ENCODE results near the gene SAP30BP. TPM values are rescaled to one million over a fixed set of nuclear protein-coding genes. Genes with fewer than 3 reads are reported as not detected.
A peak's percentile ranks its signal among the peaks of the same experiment; 100 is the strongest.

SAP30BP gene
- total RNA-seq, result 10 to 100 TPM; 50.3 to 81.3 (median 77.6) TPM

DNA sequence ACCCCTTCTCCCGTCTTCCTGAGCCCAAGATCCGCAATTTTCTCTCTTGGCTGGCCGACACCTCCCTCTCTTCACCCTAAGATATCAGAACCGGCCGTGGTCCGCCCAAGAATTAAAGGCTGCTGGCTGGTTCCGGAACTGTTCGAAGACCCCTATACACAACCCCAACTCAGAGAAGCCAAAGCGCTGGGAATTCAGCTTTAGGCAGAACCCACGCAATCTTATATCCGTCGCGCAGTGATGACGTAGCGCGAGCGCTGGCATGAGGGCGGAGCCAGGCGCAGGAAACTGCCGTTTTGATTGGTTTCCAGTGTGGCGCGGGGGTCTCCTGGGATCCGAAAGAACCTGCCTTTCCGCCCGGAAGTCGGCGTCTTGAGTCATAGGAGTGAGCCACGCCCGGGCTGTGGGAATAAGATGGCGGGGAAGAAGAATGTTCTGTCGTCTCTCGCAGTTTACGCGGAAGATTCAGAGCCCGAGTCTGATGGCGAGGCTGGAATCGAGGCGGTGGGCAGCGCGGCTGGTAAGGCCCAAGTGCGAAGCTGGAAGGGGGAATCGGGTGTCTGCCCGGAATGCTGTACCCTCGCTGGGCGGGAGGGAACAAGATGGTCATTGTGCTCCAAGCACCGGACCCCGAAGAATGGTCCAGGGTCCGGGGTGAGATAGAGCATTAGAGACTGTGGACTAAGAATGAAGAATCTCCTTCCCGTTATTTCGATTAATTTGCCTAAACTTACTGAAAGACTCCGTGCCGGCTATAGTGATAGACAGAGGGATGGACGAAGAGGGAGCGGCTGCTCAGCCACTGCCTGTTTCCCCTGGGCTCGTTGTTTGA, at the start of gene SAP30BP, which contains the start of gene RECQL5:
Gene SAP30BP (plus strand): TSS at position 380 of the 832 bp plus-strand sequence. CDS start 35 bp downstream, at position 415.
Gene RECQL5 (minus strand): TSS at position 196 of the 832 bp plus-strand sequence. CDS start 597 bp downstream, outside the sequence.
- Histone ChIP-seq H3K27ac (replicated peaks in 1 of 4) (peak within 1 kb of the TSS; percentile 81 to 94 (median 93)), H3K4me3 (peak within 1 kb of the TSS; percentile 82 to 98 (median 90)), H3K4me1 (peaks cover 21 to 55% (median 41%) of the 10 kb centered on the region in 4 donors), H3K9me3 (no peaks in the 10 kb centered on the region), H3K27me3 (no peaks in the 10 kb centered on the region), H3K36me3 (peaks cover 19 to 60% (median 45%) of the 10 kb centered on the region in 4 donors)
- intact Hi-C loops (cut with DNase I), result no loop called here
- TF ChIP-seq POLR2A (IDR thresholded peaks at IDR 0.05; ENCODE audit: low read depth) (peak; percentile 47), EP300 (IDR thresholded peaks at IDR 0.05) (no peak), CTCF (IDR thresholded peaks at IDR 0.05) (peak in 1 of 3 experiments; percentile 31), POLR2AphosphoS5 (IDR thresholded peaks at IDR 0.05) (peak; percentile 94 to 96)
- DNase-seq (ENCODE audit: extremely low spot score), result peak; percentile 100
- WGBS, result under 1% methylated on average over 53 of the region's 55 CpGs

DNA sequence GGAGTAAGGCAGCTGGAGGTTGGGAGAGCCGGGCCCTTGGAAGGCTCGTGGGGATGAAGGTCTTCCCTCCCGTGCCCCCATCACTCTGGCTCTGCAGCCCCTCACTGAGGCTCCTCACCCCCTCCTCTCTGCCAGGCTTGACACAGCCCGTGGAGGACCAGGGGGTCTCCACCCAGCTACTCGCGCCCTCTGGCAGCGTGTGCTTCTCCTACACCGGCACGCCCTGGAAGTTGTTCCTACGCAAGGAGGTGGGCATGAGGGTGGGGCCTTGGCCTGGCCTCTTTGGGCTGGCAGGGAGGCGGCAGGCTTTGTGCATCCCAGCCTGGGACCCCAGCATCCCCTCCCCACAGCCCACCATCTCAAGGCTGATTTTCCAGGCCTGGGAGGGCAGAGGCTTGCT, 49.5 kb upstream of the SAP30BP start:
- DNase-seq (ENCODE audit: extremely low spot score), result no peak
- no peak for TF ChIP-seq CTCF (IDR thresholded peaks at IDR 0.05)
- no peak for TF ChIP-seq POLR2AphosphoS5 (IDR thresholded peaks at IDR 0.05)
- no peak for TF ChIP-seq POLR2A (IDR thresholded peaks at IDR 0.05; ENCODE audit: low read depth)
- TF ChIP-seq EP300 (IDR thresholded peaks at IDR 0.05), result no peak
- WGBS, result 87% methylated on average over 11 of the region's 11 CpGs
- Histone ChIP-seq H3K27me3 (no peaks in the 10 kb centered on the region), H3K36me3 (peaks cover 4 to 100% (median 97%) of the 10 kb centered on the region in 4 donors), H3K4me1 (no peaks in the 10 kb centered on the region), H3K9me3 (no peaks in the 10 kb centered on the region), H3K27ac (replicated peaks in 1 of 4) (no peak overlapping the region), H3K4me3 (no peak overlapping the region)
- intact Hi-C loops (cut with DNase I), result no loop called here

DNA sequence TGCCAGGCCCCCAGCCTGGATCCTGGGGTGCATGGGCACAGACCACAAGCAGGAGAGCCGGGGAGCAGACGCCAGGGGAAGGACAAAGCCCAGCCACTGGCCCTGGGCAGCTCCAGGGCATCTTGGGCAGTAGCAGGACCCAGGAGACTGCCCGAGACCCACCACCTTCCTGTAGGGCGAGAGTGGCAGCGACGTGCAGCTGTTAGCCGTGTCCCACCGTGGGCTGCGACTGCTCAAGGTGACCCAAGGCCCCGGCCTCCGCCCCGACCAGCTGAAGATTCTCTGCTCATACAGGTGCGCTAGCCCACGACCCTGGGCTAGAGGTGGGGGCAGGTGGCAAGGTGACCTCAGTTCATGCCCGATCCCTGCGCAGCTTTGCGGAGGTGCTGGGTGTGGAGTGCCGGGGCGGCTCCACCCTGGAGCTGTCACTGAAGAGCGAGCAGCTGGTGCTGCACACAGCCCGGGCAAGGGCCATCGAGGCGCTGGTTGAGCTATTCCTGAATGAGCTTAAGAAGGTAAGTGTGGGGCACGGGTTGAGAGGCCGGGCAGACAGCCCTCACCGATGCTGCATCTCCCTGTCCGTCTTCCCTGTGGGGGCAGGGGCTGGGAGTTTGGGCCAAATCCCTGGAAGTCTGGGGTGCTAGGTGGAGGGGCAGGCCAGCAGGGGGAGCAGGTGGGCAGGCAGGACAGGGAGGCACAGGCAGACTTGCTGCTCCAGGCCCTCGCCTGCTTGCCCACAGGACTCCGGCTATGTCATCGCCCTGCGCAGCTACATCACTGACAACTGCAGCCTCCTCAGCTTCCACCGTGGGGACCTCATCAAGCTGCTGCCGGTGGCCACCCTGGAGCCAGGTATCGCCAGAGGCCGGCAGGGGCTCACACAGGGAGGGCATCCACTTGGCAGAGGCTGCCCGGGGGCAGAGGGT, 47.4 kb upstream of the SAP30BP start:
- intact Hi-C loops (cut with DNase I), result no loop called here
- no peak for DNase-seq (ENCODE audit: extremely low spot score)
- no peaks in the 10 kb centered on the region for H3K4me1 ChIP-seq
- no peaks in the 10 kb centered on the region for H3K27me3 ChIP-seq
- no peaks in the 10 kb centered on the region for H3K9me3 ChIP-seq
- WGBS, result 81% methylated on average over 28 of the region's 36 CpGs
- H3K36me3 ChIP-seq, result peaks cover 4 to 99% (median 91%) of the 10 kb centered on the region in 4 donors
- H3K27ac ChIP-seq (replicated peaks in 1 of 4), result no peak overlapping the region
- peak; percentile 7 to 27 (median 14) for TF ChIP-seq CTCF (IDR thresholded peaks at IDR 0.05)
- no peak for TF ChIP-seq POLR2A (IDR thresholded peaks at IDR 0.05; ENCODE audit: low read depth)
- H3K4me3 ChIP-seq, result no peak overlapping the region

DNA sequence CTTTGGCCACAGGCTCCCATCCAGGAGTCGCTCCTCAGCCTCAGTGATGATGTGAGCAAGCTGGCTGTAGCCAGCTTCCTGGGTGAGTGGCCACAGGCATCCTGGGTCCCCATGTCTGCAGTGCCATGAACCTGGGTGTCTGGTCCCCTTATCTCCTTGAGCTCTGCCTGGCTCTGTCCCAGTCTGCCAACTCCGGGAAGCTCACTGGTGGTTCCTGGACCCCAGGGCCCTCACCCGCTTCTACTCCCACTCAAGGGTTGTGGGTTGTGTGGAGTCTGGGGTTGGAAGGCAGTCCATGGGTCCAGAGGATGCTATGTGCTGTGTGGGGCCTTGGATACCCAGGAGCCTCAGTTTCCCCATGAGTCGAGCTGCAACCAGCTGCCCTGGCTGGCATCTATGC, 45.6 kb upstream of the SAP30BP start:
- 88% methylated on average over 1 of the region's 4 CpGs for WGBS
- no peak for DNase-seq (ENCODE audit: extremely low spot score)
- Histone ChIP-seq H3K4me3 (no peak overlapping the region), H3K36me3 (peaks cover 6 to 99% (median 91%) of the 10 kb centered on the region in 4 donors), H3K27ac (replicated peaks in 1 of 4) (no peak overlapping the region), H3K4me1 (no peaks in the 10 kb centered on the region), H3K9me3 (no peaks in the 10 kb centered on the region), H3K27me3 (no peaks in the 10 kb centered on the region)
- TF ChIP-seq POLR2A (IDR thresholded peaks at IDR 0.05; ENCODE audit: low read depth), result no peak
- no peak for TF ChIP-seq CTCF (IDR thresholded peaks at IDR 0.05)
- no peak for TF ChIP-seq POLR2AphosphoS5 (IDR thresholded peaks at IDR 0.05)
- TF ChIP-seq EP300 (IDR thresholded peaks at IDR 0.05), result no peak
- intact Hi-C loops (cut with DNase I), result no loop called here
